HEK293 (cell line): ENCODE data around the gene S100A16.

Experiments used
- BCL11A ChIP-seq: fragments of 450-650 bp; formaldehyde crosslinking; IDR thresholded peaks from 2 replicates; pipeline ENCODE4 v1.5.1; 2016; ENCODE audit warnings: low read depth, missing biosample characterization, missing genetic modification characterization
- GLI2 ChIP-seq: fragments of 450-650 bp; formaldehyde crosslinking; IDR thresholded peaks from 2 replicates; pipeline ENCODE4; 2017; ENCODE audit warnings: missing biosample characterization, missing genetic modification characterization, low read depth, borderline replicate concordance
- GLI4 ChIP-seq: fragments of 450-650 bp; formaldehyde crosslinking; IDR thresholded peaks from 2 replicates; pipeline ENCODE4 v1.5.1; 2016; ENCODE audit warnings: missing biosample characterization, missing genetic modification characterization
- MYNN ChIP-seq: fragments of 450-650 bp; formaldehyde crosslinking; IDR thresholded peaks from 2 replicates; pipeline ENCODE4 v1.5.1; 2016; ENCODE audit warnings: missing biosample characterization, missing genetic modification characterization, borderline replicate concordance
- PRDM1 ChIP-seq: fragments of 450-650 bp; formaldehyde crosslinking; IDR thresholded peaks from 2 replicates; pipeline ENCODE4; 2016; ENCODE audit warnings: missing biosample characterization, missing genetic modification characterization
- SALL2 ChIP-seq: fragments of 450-650 bp; formaldehyde crosslinking; IDR thresholded peaks from 2 replicates; pipeline ENCODE4 v1.5.0; 2017; ENCODE audit warnings: missing biosample characterization, mild to moderate bottlenecking, missing genetic modification characterization, borderline replicate concordance
- SCRT2 ChIP-seq: fragments of 450-650 bp; formaldehyde crosslinking; IDR thresholded peaks from 2 replicates; pipeline ENCODE4 v1.5.1; 2016; ENCODE audit warnings: missing biosample characterization, missing genetic modification characterization
- TCF7L2 ChIP-seq: IDR thresholded peaks from 2 replicates; pipeline ENCODE4 v1.6.1; 2011; ENCODE audit warnings: low read depth, mild to moderate bottlenecking, inconsistent platforms, low read length, moderate library complexity, borderline replicate concordance
- ZNF133 ChIP-seq: fragments of 450-650 bp; formaldehyde crosslinking; IDR thresholded peaks from 2 replicates; pipeline ENCODE4 v1.5.1; 2016; ENCODE audit warnings: missing biosample characterization, missing genetic modification characterization
- ZNF175 ChIP-seq: fragments of 450-650 bp; formaldehyde crosslinking; IDR thresholded peaks from 2 replicates; pipeline ENCODE4 v1.5.1; 2016; ENCODE audit warnings: missing biosample characterization, missing genetic modification characterization
- ZNF24 ChIP-seq: fragments of 450-650 bp; formaldehyde crosslinking; IDR thresholded peaks from 2 replicates; pipeline ENCODE4 v1.5.1; 2016; ENCODE audit warnings: missing biosample characterization, missing genetic modification characterization
- ZNF248 ChIP-seq: fragments of 450-650 bp; formaldehyde crosslinking; IDR thresholded peaks from 2 replicates; pipeline ENCODE4 v1.5.1; 2017; ENCODE audit warnings: missing biosample characterization, missing genetic modification characterization
- ZNF350 ChIP-seq: fragments of 450-650 bp; formaldehyde crosslinking; IDR thresholded peaks from 2 replicates; pipeline ENCODE4 v1.5.0; 2017; ENCODE audit warnings: missing biosample characterization, mild to moderate bottlenecking, missing genetic modification characterization
- ZNF366 ChIP-seq: fragments of 450-650 bp; formaldehyde crosslinking; conservative IDR thresholded peaks from 2 replicates; pipeline ENCODE4 v1.5.1; 2016; ENCODE audit warnings: missing biosample characterization, missing genetic modification characterization
- ZNF501 ChIP-seq: fragments of 450-650 bp; formaldehyde crosslinking; IDR thresholded peaks from 2 replicates; pipeline ENCODE4 v1.5.1; 2016; ENCODE audit warnings: missing biosample characterization, missing genetic modification characterization
- ZNF514 ChIP-seq: fragments of 450-650 bp; formaldehyde crosslinking; IDR thresholded peaks from 2 replicates; pipeline ENCODE4 v1.5.1; 2016; ENCODE audit warnings: missing biosample characterization, missing genetic modification characterization
- ZNF707 ChIP-seq: fragments of 450-650 bp; formaldehyde crosslinking; IDR thresholded peaks from 2 replicates; pipeline ENCODE4 v1.5.1; 2016; ENCODE audit warnings: missing biosample characterization, missing genetic modification characterization
- ZSCAN16 ChIP-seq: fragments of 450-650 bp; formaldehyde crosslinking; IDR thresholded peaks from 2 replicates; pipeline ENCODE4 v1.5.1; 2016; ENCODE audit warnings: missing biosample characterization, missing genetic modification characterization
- TF ChIP-seq, protein P1 (sequence below): fragments of 450-650 bp; formaldehyde crosslinking; IDR thresholded peaks from 2 replicates; pipeline ENCODE4 v1.5.0; 2017; ENCODE audit warnings: missing biosample characterization, missing genetic modification characterization, borderline replicate concordance
- TF ChIP-seq, protein P2 (sequence below): fragments of 450-650 bp; formaldehyde crosslinking; IDR thresholded peaks from 2 replicates; pipeline ENCODE4 v1.5.1; 2016; ENCODE audit warnings: missing biosample characterization, missing genetic modification characterization
- TF ChIP-seq, protein P3 (sequence below): fragments of 450-650 bp; formaldehyde crosslinking; IDR thresholded peaks from 2 replicates; pipeline ENCODE4 v1.5.1; 2017; ENCODE audit warnings: missing biosample characterization, missing genetic modification characterization
- TF ChIP-seq, protein P4 (sequence below): fragments of 450-650 bp; formaldehyde crosslinking; IDR thresholded peaks from 2 replicates; pipeline ENCODE4 v1.5.1; 2016; ENCODE audit warnings: missing biosample characterization, missing genetic modification characterization
- TF ChIP-seq, protein P5 (sequence below): fragments of 450-650 bp; formaldehyde crosslinking; IDR thresholded peaks from 2 replicates; pipeline ENCODE4 v1.5.1; 2016; ENCODE audit warnings: missing biosample characterization, missing genetic modification characterization

The S100A16 gene

DNA sequence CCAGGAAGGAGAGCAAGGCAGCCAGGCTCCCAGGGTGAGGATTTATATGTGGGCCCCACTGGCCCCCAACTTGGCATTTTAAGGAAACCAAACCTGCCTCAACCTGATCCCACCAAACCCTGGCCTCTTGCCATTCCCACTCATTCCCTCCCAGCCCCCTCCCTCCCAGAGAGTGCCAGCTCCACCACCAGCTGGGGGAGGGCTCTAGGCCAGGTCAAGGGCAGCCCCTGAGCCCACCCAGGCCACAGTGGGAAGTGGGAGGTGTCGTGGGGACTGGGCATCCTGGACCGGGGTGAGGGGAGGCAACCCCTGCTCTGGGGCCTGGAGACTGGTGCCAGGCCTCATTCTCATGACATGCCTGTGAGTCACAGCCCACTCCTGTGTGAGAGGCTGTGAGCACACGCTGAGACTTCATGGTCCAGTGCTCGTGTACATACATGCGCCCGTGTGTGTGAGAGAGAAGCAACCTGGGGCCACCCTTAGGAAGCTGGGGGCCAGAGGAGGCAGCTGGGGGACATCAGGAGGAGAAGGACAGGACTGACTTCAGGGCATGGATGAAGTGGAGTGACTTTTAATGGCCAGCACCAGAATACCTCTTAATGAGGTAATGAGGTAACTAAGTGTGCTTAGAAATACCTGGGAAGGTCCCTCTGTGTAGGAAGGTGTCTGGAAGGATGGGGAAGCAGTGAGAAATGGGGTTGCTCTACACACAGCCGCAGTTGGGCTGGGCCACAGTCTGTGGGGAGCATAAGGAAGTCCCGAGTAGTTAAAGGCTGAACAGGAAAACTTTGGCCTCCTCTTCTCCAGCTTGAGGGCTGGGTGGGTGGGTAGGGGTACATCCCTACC lies 47.2 kb downstream of the S100A16 start, which contains the start of gene S100A2 (continued):
- TF ChIP-seq, protein P1, sequence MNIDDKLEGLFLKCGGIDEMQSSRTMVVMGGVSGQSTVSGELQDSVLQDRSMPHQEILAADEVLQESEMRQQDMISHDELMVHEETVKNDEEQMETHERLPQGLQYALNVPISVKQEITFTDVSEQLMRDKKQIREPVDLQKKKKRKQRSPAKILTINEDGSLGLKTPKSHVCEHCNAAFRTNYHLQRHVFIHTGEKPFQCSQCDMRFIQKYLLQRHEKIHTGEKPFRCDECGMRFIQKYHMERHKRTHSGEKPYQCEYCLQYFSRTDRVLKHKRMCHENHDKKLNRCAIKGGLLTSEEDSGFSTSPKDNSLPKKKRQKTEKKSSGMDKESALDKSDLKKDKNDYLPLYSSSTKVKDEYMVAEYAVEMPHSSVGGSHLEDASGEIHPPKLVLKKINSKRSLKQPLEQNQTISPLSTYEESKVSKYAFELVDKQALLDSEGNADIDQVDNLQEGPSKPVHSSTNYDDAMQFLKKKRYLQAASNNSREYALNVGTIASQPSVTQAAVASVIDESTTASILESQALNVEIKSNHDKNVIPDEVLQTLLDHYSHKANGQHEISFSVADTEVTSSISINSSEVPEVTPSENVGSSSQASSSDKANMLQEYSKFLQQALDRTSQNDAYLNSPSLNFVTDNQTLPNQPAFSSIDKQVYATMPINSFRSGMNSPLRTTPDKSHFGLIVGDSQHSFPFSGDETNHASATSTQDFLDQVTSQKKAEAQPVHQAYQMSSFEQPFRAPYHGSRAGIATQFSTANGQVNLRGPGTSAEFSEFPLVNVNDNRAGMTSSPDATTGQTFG (tag by site-specific recombination), result no peak
- TF ChIP-seq ZSCAN16 (no peak), GLI2 (tag by site-specific recombination) (no peak), ZNF366 (tag by site-specific recombination) (0 out of 2 replicates have a peak, but pooled peaks have one; percentile 30), BCL11A (tag by site-specific recombination) (no peak), ZNF707 (tag by site-specific recombination) (no peak), ZNF175 (tag by site-specific recombination) (no peak), SALL2 (no peak), ZNF350 (tag by site-specific recombination) (no peak), ZNF133 (no peak), ZNF24 (tag by site-specific recombination) (no peak; the same call in 1 of the 2 replicates), GLI4 (tag by site-specific recombination) (no peak), SCRT2 (tag by site-specific recombination) (0 out of 2 replicates have a peak, but pooled peaks have one; percentile 17), MYNN (no peak), PRDM1 (tag by site-specific recombination) (no peak), ZNF248 (tag by site-specific recombination) (no peak), ZNF514 (tag by site-specific recombination) (no peak), TCF7L2 (no peak), ZNF501 (no peak)
- TF ChIP-seq, protein P2, sequence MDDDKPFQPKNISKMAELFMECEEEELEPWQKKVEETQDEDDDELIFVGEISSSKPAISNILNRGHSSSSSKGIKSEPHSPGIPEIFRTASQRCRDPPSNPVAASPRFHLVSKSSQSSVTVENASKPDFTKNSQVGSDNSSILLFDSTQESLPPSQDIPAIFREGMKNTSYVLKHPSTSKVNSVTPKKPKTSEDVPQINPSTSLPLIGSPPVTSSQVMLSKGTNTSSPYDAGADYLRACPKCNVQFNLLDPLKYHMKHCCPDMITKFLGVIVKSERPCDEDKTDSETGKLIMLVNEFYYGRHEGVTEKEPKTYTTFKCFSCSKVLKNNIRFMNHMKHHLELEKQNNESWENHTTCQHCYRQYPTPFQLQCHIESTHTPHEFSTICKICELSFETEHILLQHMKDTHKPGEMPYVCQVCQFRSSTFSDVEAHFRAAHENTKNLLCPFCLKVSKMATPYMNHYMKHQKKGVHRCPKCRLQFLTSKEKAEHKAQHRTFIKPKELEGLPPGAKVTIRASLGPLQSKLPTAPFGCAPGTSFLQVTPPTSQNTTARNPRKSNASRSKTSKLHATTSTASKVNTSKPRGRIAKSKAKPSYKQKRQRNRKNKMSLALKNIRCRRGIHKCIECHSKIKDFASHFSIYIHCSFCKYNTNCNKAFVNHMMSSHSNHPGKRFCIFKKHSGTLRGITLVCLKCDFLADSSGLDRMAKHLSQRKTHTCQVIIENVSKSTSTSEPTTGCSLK, result no peak
- TF ChIP-seq, protein P3, sequence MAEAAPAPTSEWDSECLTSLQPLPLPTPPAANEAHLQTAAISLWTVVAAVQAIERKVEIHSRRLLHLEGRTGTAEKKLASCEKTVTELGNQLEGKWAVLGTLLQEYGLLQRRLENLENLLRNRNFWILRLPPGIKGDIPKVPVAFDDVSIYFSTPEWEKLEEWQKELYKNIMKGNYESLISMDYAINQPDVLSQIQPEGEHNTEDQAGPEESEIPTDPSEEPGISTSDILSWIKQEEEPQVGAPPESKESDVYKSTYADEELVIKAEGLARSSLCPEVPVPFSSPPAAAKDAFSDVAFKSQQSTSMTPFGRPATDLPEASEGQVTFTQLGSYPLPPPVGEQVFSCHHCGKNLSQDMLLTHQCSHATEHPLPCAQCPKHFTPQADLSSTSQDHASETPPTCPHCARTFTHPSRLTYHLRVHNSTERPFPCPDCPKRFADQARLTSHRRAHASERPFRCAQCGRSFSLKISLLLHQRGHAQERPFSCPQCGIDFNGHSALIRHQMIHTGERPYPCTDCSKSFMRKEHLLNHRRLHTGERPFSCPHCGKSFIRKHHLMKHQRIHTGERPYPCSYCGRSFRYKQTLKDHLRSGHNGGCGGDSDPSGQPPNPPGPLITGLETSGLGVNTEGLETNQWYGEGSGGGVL (tag by site-specific recombination), result peak; percentile 88
- TF ChIP-seq, protein P4, sequence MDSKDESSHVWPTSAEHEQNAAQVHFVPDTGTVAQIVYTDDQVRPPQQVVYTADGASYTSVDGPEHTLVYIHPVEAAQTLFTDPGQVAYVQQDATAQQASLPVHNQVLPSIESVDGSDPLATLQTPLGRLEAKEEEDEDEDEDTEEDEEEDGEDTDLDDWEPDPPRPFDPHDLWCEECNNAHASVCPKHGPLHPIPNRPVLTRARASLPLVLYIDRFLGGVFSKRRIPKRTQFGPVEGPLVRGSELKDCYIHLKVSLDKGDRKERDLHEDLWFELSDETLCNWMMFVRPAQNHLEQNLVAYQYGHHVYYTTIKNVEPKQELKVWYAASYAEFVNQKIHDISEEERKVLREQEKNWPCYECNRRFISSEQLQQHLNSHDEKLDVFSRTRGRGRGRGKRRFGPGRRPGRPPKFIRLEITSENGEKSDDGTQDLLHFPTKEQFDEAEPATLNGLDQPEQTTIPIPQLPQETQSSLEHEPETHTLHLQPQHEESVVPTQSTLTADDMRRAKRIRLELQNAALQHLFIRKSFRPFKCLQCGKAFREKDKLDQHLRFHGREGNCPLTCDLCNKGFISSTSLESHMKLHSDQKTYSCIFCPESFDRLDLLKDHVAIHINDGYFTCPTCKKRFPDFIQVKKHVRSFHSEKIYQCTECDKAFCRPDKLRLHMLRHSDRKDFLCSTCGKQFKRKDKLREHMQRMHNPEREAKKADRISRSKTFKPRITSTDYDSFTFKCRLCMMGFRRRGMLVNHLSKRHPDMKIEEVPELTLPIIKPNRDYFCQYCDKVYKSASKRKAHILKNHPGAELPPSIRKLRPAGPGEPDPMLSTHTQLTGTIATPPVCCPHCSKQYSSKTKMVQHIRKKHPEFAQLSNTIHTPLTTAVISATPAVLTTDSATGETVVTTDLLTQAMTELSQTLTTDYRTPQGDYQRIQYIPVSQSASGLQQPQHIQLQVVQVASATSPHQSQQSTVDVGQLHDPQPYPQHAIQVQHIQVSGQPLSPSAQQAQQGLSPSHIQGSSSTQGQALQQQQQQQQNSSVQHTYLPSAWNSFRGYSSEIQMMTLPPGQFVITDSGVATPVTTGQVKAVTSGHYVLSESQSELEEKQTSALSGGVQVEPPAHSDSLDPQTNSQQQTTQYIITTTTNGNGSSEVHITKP (tag by site-specific recombination), result no peak
- TF ChIP-seq, protein P5, sequence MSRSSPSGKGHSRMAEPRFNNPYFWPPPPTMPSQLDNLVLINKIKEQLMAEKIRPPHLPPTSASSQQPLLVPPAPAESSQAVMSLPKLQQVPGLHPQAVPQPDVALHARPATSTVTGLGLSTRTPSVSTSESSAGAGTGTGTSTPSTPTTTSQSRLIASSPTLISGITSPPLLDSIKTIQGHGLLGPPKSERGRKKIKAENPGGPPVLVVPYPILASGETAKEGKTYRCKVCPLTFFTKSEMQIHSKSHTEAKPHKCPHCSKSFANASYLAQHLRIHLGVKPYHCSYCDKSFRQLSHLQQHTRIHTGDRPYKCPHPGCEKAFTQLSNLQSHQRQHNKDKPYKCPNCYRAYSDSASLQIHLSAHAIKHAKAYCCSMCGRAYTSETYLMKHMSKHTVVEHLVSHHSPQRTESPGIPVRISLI, result no peak
